Activated T-cell treated with anti-CD3 and anti-CD28 coated beads, Interleukin-2, amount 50 U/mL, for 24 hours (primary cell): Measurements from ENCODE around the gene FGGY.
A peak's percentile ranks its signal among the peaks of the same experiment; 100 is the strongest.

Source experiments
- DNase-seq: peaks from one replicate; pipeline ENCODE4 v3.0.0-alpha.2; 2020
- H3K27ac Mint-ChIP-seq: 2 replicates; pipeline ENCODE4 v1.8.0; 2020; ENCODE audit warnings: mild to moderate bottlenecking, mixed read lengths
- H3K27me3 Mint-ChIP-seq: 2 replicates; pipeline ENCODE4 v1.8.0; 2020; ENCODE audit warnings: mixed read lengths
- H3K36me3 Mint-ChIP-seq: 2 replicates; pipeline ENCODE4 v1.8.0; 2020; ENCODE audit warnings: low read depth, mixed read lengths
- H3K4me1 Mint-ChIP-seq: 2 replicates; pipeline ENCODE4 v1.8.0; 2020; ENCODE audit warnings: low read depth, mixed read lengths
- H3K4me3 Mint-ChIP-seq: 2 replicates; pipeline ENCODE4 v1.8.0; 2020; ENCODE audit warnings: mild to moderate bottlenecking, moderate library complexity, mixed read lengths
- H3K9me3 Mint-ChIP-seq: 2 replicates; pipeline ENCODE4 v1.8.0; 2020; ENCODE audit warnings: mixed read lengths

Gene FGGY

GRCh38 chr1:59684698-59685097, 387.8 kb downstream of the FGGY start:
- H3K4me3 Mint-ChIP-seq: no peak overlapping the region
- no peak overlapping the region for H3K27ac Mint-ChIP-seq
- H3K9me3 Mint-ChIP-seq: no peaks in the 10 kb centered on the region
- DNase-seq: no peak
- no peaks in the 10 kb centered on the region for H3K27me3 Mint-ChIP-seq
- H3K4me1 Mint-ChIP-seq: no peaks in the 10 kb centered on the region
- no peaks in the 10 kb centered on the region for H3K36me3 Mint-ChIP-seq

DNA sequence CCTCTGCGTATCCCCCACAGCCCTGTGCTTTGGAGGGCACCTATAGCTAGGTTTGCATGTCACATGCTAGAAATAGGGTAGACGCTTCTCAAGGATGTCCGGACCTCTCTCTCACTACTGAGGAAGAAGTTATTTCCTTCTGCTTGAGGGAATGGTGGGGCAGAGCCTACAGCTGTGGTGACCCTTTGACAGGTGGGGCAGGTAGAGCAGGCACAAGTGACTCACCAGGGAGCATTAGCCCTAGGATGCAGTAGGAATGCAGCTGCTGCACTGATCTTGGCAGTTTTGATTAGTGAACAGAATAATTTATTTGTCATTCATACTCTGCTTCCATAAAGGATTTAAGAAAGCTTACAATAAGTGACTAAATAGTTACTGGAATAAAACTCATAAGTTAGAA, 388.2 kb downstream of the FGGY start:
- no peaks in the 10 kb centered on the region for H3K9me3 Mint-ChIP-seq
- no peaks in the 10 kb centered on the region for H3K27me3 Mint-ChIP-seq
- no peaks in the 10 kb centered on the region for H3K36me3 Mint-ChIP-seq
- no peak overlapping the region for H3K4me3 Mint-ChIP-seq
- DNase-seq: no peak
- no peaks in the 10 kb centered on the region for H3K4me1 Mint-ChIP-seq
- no peak overlapping the region for H3K27ac Mint-ChIP-seq

GRCh38 chr1:59685666-59686065, 388.8 kb downstream of the FGGY start:
- Mint-ChIP-seq H3K4me3 (no peak overlapping the region), H3K4me1 (no peaks in the 10 kb centered on the region), H3K27me3 (no peaks in the 10 kb centered on the region), H3K36me3 (no peaks in the 10 kb centered on the region), H3K27ac (no peak overlapping the region), H3K9me3 (no peaks in the 10 kb centered on the region)
- no peak for DNase-seq

DNA sequence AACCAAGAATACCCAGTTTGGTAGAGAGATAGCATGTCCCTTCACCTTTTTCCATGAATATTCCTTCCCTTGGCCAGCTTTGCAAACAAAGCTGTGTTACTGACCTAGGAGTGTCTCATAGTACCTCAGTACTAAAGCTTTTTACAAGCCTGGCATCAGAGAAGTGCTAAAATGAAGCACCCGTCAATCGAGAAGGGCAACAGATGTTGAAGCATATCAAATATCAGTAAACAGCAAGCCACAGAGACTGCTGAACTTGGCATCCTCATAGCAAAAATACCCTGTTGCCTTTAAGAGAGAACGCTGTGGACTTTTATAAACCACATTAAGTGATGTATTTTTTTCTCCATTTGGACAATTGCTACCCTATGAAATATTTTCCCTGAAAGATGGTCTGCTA, 389.3 kb downstream of the FGGY start:
- Mint-ChIP-seq H3K27ac (no peak overlapping the region), H3K4me1 (no peaks in the 10 kb centered on the region), H3K36me3 (no peaks in the 10 kb centered on the region), H3K9me3 (no peaks in the 10 kb centered on the region), H3K27me3 (no peaks in the 10 kb centered on the region), H3K4me3 (no peak overlapping the region)
- DNase-seq: no peak

DNA sequence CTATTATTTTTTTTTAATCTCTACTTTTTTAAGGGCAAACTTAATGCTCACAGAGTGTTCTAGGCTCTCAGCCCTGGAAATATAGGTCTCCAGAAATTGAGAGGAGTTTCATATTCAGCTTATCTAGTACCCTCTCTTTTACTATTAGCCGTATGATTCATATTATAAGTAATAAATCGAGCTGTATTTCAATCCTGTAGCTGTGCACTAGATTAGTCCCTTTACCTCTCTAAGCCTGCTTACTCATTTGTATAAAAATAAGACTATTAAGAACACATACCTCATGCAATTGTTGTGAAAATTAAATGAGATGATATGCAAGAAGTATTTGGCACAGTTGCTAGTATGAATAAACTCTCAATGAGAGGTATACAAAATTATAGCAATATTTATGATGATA, 389.7 kb downstream of the FGGY start:
- no peak overlapping the region for H3K27ac Mint-ChIP-seq
- DNase-seq: no peak
- no peaks in the 10 kb centered on the region for H3K4me1 Mint-ChIP-seq
- H3K9me3 Mint-ChIP-seq: no peaks in the 10 kb centered on the region
- no peak overlapping the region for H3K4me3 Mint-ChIP-seq
- H3K27me3 Mint-ChIP-seq: no peaks in the 10 kb centered on the region
- H3K36me3 Mint-ChIP-seq: no peaks in the 10 kb centered on the region

GRCh38 chr1:59687081-59687480, 390.2 kb downstream of the FGGY start:
- Mint-ChIP-seq H3K27me3 (no peaks in the 10 kb centered on the region), H3K4me3 (no peak overlapping the region), H3K9me3 (no peaks in the 10 kb centered on the region), H3K36me3 (no peaks in the 10 kb centered on the region), H3K27ac (no peak overlapping the region), H3K4me1 (no peaks in the 10 kb centered on the region)
- DNase-seq: no peak

DNA sequence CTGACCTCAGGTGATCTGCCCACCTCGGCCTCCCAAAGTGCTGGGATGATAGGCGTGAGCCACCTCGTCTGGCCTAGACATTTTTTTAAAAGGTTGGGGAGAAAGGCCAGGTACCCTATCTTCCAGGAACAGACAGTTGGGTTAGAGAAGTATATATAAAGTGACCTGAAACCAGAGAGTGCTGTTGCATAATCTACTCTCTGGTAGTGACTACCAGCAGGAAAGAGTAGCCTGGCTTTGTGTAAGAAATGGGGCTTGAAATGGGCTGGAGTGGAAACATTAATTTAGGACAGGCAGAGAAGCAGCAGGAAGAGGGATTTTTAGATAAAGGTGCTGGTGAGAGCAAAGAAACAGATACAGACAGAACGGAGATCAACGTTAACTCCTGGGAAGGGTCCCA, 392.1 kb downstream of the FGGY start:
- Mint-ChIP-seq H3K27ac (no peak overlapping the region), H3K36me3 (no peaks in the 10 kb centered on the region), H3K4me1 (no peaks in the 10 kb centered on the region), H3K9me3 (no peaks in the 10 kb centered on the region), H3K4me3 (no peak overlapping the region), H3K27me3 (no peaks in the 10 kb centered on the region)
- no peak for DNase-seq

GRCh38 chr1:59689730-59690129, 392.8 kb downstream of the FGGY start:
- no peaks in the 10 kb centered on the region for H3K27me3 Mint-ChIP-seq
- H3K36me3 Mint-ChIP-seq: no peaks in the 10 kb centered on the region
- DNase-seq: no peak
- H3K27ac Mint-ChIP-seq: no peak overlapping the region
- H3K4me3 Mint-ChIP-seq: no peak overlapping the region
- H3K9me3 Mint-ChIP-seq: no peaks in the 10 kb centered on the region
- no peaks in the 10 kb centered on the region for H3K4me1 Mint-ChIP-seq

GRCh38 chr1:59690171-59690930, 393.5 kb downstream of the FGGY start:
- Mint-ChIP-seq H3K36me3 (no peaks in the 10 kb centered on the region), H3K27me3 (no peaks in the 10 kb centered on the region), H3K9me3 (no peaks in the 10 kb centered on the region), H3K27ac (no peak overlapping the region), H3K4me1 (no peaks in the 10 kb centered on the region), H3K4me3 (no peak overlapping the region)
- no peak for DNase-seq

DNA sequence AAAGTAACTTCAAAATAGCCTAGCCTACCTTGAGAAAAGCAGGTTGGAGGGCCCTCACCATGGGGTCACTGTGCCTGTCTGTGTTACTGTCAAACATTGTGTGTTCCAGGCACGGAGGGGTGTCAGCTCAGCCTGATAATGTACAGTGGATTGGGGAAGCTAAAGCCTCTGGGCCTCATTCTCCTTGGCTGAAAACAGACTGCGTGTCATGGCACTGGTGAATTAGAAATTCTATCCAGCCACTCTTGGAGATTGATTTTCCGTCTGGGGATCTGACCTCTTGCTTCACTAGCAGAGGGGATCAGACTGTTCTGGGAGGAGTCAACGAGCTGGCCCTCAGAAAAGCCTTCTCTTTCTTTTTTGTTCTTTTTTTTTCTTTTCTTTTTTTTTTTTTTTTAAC, 394.4 kb downstream of the FGGY start:
- no peak overlapping the region for H3K27ac Mint-ChIP-seq
- H3K27me3 Mint-ChIP-seq: no peaks in the 10 kb centered on the region
- H3K4me1 Mint-ChIP-seq: no peaks in the 10 kb centered on the region
- no peak overlapping the region for H3K4me3 Mint-ChIP-seq
- H3K36me3 Mint-ChIP-seq: no peaks in the 10 kb centered on the region
- no peak for DNase-seq
- H3K9me3 Mint-ChIP-seq: no peaks in the 10 kb centered on the region

GRCh38 chr1:59692591-59692990, 395.7 kb downstream of the FGGY start:
- H3K27ac Mint-ChIP-seq: no peak overlapping the region
- H3K4me1 Mint-ChIP-seq: peaks cover 13% of the 10 kb centered on the region
- DNase-seq: no peak
- H3K36me3 Mint-ChIP-seq: no peaks in the 10 kb centered on the region
- H3K4me3 Mint-ChIP-seq: no peak overlapping the region
- no peaks in the 10 kb centered on the region for H3K27me3 Mint-ChIP-seq
- no peaks in the 10 kb centered on the region for H3K9me3 Mint-ChIP-seq

GRCh38 chr1:59693406-59693805, 396.5 kb downstream of the FGGY start:
- Mint-ChIP-seq H3K4me1 (peaks cover 15% of the 10 kb centered on the region), H3K27ac (no peak overlapping the region), H3K4me3 (no peak overlapping the region), H3K36me3 (no peaks in the 10 kb centered on the region), H3K9me3 (no peaks in the 10 kb centered on the region), H3K27me3 (no peaks in the 10 kb centered on the region)
- DNase-seq: no peak

- Mint-ChIP-seq H3K4me3 (no peak overlapping the region), H3K9me3 (no peaks in the 10 kb centered on the region), H3K27me3 (no peaks in the 10 kb centered on the region), H3K27ac (no peak overlapping the region), H3K4me1 (peaks cover 18% of the 10 kb centered on the region), H3K36me3 (no peaks in the 10 kb centered on the region)
- DNase-seq: no peak
Measured at GRCh38 chr1:59695252-59695651, 398.4 kb downstream of the FGGY start.

DNA sequence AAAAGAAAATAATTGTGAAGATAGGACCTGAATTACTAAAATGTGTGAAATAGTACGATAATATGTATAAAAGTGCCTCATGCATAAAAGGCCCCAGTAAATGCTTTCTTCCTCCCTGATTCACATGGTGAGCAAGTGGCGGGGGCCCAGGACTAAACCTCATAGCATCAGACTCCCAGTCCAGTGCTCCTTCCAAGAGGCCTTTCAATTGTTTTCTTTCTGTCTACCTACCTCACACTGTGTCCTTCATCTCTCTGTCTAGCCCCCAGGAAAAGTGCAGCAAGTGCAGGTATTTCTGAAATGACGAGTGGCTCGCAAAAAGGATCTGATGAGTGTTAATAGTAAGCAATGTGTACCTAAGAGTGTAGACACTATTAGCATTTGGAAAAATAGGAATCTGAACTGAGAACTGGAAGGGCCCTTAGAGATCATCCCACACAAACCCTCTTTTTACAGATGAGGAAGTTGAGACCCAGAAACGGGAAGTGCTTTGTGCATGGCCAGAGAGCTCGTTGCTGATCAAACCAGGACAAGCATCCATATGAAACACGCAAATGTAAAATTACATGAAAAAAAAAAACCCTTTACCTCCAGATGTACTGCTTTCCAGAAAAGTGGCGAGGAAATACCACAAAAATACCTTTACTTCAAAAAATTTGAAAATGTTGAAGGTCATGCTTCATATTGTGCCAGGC, 399.7 kb downstream of the FGGY start:
- no peaks in the 10 kb centered on the region for H3K27me3 Mint-ChIP-seq
- peaks cover 18% of the 10 kb centered on the region for H3K4me1 Mint-ChIP-seq
- H3K4me3 Mint-ChIP-seq: peak overlapping the region; percentile 3
- H3K27ac Mint-ChIP-seq: peak overlapping the region; percentile 44
- H3K36me3 Mint-ChIP-seq: no peaks in the 10 kb centered on the region
- H3K9me3 Mint-ChIP-seq: no peaks in the 10 kb centered on the region
- DNase-seq: no peak

DNA sequence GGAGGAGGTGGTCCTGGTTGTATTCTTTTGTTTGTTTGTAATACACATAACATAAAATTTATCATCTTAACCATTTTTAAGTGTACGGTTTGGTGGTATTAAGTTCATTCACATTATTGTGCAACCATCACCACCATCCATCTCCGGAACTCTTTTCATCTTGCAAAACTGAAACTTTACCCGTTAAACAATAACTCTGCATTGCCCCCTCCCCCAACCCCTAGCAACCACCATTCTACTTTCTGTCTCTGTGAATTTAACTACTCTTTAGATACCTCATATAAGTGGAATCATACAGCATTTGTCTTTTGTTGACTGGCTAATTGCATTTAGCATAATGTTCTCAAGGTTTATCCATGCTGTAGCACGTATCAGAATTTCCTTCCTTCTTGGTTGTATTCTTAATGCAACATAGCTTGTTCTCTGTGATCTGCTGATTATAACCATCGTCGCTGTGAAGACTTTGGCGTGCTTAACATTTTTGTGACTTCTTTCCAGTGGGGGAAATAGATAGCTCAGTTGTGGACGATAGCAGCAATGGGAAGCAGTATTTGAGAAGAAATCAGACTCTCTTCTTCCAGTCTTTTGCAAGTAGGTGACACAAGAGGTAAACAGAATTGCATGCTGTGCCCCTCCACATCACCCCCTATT, 400.4 kb downstream of the FGGY start:
- Mint-ChIP-seq H3K4me1 (peaks cover 18% of the 10 kb centered on the region), H3K9me3 (no peaks in the 10 kb centered on the region), H3K4me3 (peak overlapping the region; percentile 3), H3K36me3 (no peaks in the 10 kb centered on the region), H3K27me3 (no peaks in the 10 kb centered on the region), H3K27ac (no peak overlapping the region)
- no peak for DNase-seq
